HepG2 (cell line): ENCODE measurements around the gene AZU1. TPM values are rescaled to one million over a fixed set of nuclear protein-coding genes. Genes with fewer than 3 reads are reported as not detected.

Experiments
- CREB1 ChIP-seq, 2 experiments: fragments of 450-650 bp in 1 of 2; IDR thresholded peaks; 2 replicates each; pipeline ENCODE4 v1.6.1; 2016 to 2017; ENCODE audit warnings: control low read depth in 1 of 2, mild to moderate bottlenecking in 1 of 2, missing compliant biosample characterization in 1 of 2, missing genetic modification characterization in 1 of 2
- FOXP4 ChIP-seq: sonication (generic); formaldehyde crosslinking; IDR thresholded peaks from 2 replicates; pipeline ENCODE4 v1.4.0; 2020; ENCODE audit warnings: missing genetic modification reagents
- GABPA ChIP-seq, 2 experiments: IDR thresholded peaks; 2 replicates each; pipeline ENCODE4 v1.6.1; 2011 to 2016; ENCODE audit warnings: low read depth in 2 of 2, low read length in 1 of 2, missing biosample characterization in 1 of 2, missing genetic modification characterization in 1 of 2
- GLMP ChIP-seq: sonication (generic); formaldehyde crosslinking; IDR thresholded peaks from 2 replicates; pipeline ENCODE4 v1.9.0; 2021; ENCODE audit warnings: missing genetic modification reagents, mild to moderate bottlenecking, borderline replicate concordance
- GTF2F1 ChIP-seq: fragments of 150-350 bp; IDR thresholded peaks from 2 replicates; pipeline ENCODE4 v1.6.1; 2014; ENCODE audit warnings: low read length
- HDAC6 ChIP-seq: fragments of 200-600 bp; sonication (generic); IDR thresholded peaks from 2 replicates; pipeline ENCODE4 v1.7.0; 2017; ENCODE audit warnings: mild to moderate bottlenecking, antibody characterized with exemption, low read length, low read depth
- HHEX ChIP-seq: IDR thresholded peaks from 2 replicates; pipeline ENCODE4 v1.6.1; 2016; ENCODE audit warnings: control low read depth
- HOXA7 ChIP-seq: sonication (generic); formaldehyde crosslinking; IDR thresholded peaks from 2 replicates; pipeline ENCODE4 v1.8.1; 2022; ENCODE audit warnings: mild to moderate bottlenecking, missing genetic modification reagents, moderate library complexity
- ISL2 ChIP-seq: sonication (generic); formaldehyde crosslinking; IDR thresholded peaks from 2 replicates; pipeline ENCODE4 v1.5.0; 2020; ENCODE audit warnings: missing genetic modification reagents
- KAT2B ChIP-seq: fragments of 150-350 bp; IDR thresholded peaks from 2 replicates; pipeline ENCODE4 v1.6.1; 2014; ENCODE audit warnings: low read depth, low read length, borderline replicate concordance
- KDM5B ChIP-seq: sonication (generic); formaldehyde crosslinking; IDR thresholded peaks from 2 replicates; pipeline ENCODE4 v1.4.0; 2020; ENCODE audit warnings: missing genetic modification reagents, mild to moderate bottlenecking, borderline replicate concordance
- NFE2L1 ChIP-seq: sonication (generic); formaldehyde crosslinking; IDR thresholded peaks from 2 replicates; pipeline ENCODE4 v1.4.0; 2020; ENCODE audit warnings: missing genetic modification reagents, mild to moderate bottlenecking, borderline replicate concordance
- NRL ChIP-seq: sonication (generic); formaldehyde crosslinking; IDR thresholded peaks from 2 replicates; pipeline ENCODE4 v1.5.0; 2020; ENCODE audit warnings: missing genetic modification reagents, mild to moderate bottlenecking, moderate library complexity, borderline replicate concordance
- SALL1 ChIP-seq: sonication (generic); formaldehyde crosslinking; IDR thresholded peaks from 2 replicates; pipeline ENCODE4 v1.8.0; 2022; ENCODE audit warnings: mild to moderate bottlenecking, missing genetic modification reagents
- ZNF142 ChIP-seq: sonication (generic); formaldehyde crosslinking; IDR thresholded peaks from 2 replicates; pipeline ENCODE4 v1.4.0; 2020; ENCODE audit warnings: missing genetic modification reagents
- ZNF329 ChIP-seq: sonication (generic); formaldehyde crosslinking; IDR thresholded peaks from 2 replicates; pipeline ENCODE4 v1.9.0; 2021; ENCODE audit warnings: low read depth, mild to moderate bottlenecking, missing genetic modification reagents
- ZNF350 ChIP-seq: sonication (generic); formaldehyde crosslinking; IDR thresholded peaks from 2 replicates; pipeline ENCODE4 v1.4.0; 2020; ENCODE audit warnings: mild to moderate bottlenecking, low read depth, missing genetic modification reagents, borderline replicate concordance
- ZNF615 ChIP-seq: sonication (generic); formaldehyde crosslinking; IDR thresholded peaks from 2 replicates; pipeline ENCODE4 v1.5.0; 2020; ENCODE audit warnings: mild to moderate bottlenecking, missing genetic modification reagents, borderline replicate concordance
- ZNF674 ChIP-seq: sonication (generic); formaldehyde crosslinking; IDR thresholded peaks from 2 replicates; pipeline ENCODE4 v1.5.0; 2020; ENCODE audit warnings: low read depth, mild to moderate bottlenecking, missing genetic modification reagents
- polyA plus RNA-seq, 8 experiments: library from polyadenylated mRNA; depleted of rRNA in 3 of 8; stranded (reverse) in 7 of 8; unstranded in 1 of 8; fragments of >200 nt; fragmentation: Illumina TruSeq in 4 of 8; extraction: Trizol in 4 of 8; gene quantifications; 2 replicates each; pipeline versions ENCODE4 v1.2.1 to v1.2.3, GENCODE V29; 2011 to 2016; ENCODE audit warnings: low read depth in 4 of 8, missing spikeins in 1 of 8, mixed read lengths in 1 of 8; ENCODE audit not compliant: insufficient read depth in 1 of 8
- total RNA-seq, 5 experiments: library from RNA; depleted of rRNA; stranded (reverse); fragments of >200 nt; fragmentation: Illumina TruSeq; extraction: Trizol; gene quantifications; 2 replicates each; pipeline ENCODE4 v1.2.3, GENCODE V29; 2016; ENCODE audit warnings: low read depth in 1 of 5

AZU1 gene
- total and polyA plus RNA-seq, 2 of the 13 experiments (the other 11 are each of a cell fraction or from before 2014, with no cell fraction given), result not detected

GRCh38 chr19:858868-859843, 31.5 kb downstream of the AZU1 start, which contains the start of gene CFD (continued):
- TF ChIP-seq ZNF142 (CRISPR knock-in tag) (no peak), HHEX (CRISPR knock-in tag) (no peak), NFE2L1 (CRISPR knock-in tag) (no peak), ZNF674 (CRISPR knock-in tag) (no peak), CREB1 (IDR thresholded peaks at IDR 0.05) (no peak), CREB1 (CRISPR knock-in tag; IDR thresholded peaks at IDR 0.05) (no peak), HDAC6 (no peak), ZNF329 (CRISPR knock-in tag) (peak; percentile 100), GTF2F1 (no peak), GLMP (CRISPR knock-in tag) (no peak), KDM5B (CRISPR knock-in tag) (0 out of 2 replicates have a peak, but pooled peaks have one; percentile 16), ZNF615 (CRISPR knock-in tag) (no peak), NRL (CRISPR knock-in tag) (0 out of 2 replicates have a peak, but pooled peaks have one; percentile 42), FOXP4 (no peak), KAT2B (no peak), ZNF350 (CRISPR knock-in tag) (no peak), GABPA (IDR thresholded peaks at IDR 0.05; ENCODE audit: low read depth, low read length) (no peak), GABPA (CRISPR knock-in tag; IDR thresholded peaks at IDR 0.05; ENCODE audit: low read depth) (no peak), HOXA7 (CRISPR knock-in tag) (no peak), SALL1 (CRISPR knock-in tag) (0 out of 2 replicates have a peak, but pooled peaks have one; percentile 10), ISL2 (CRISPR knock-in tag) (no peak)
